Astrocyte (in vitro differentiated cells and primary cell): ENCODE results near the gene ZNF618. TPM values are rescaled to one million over a fixed set of nuclear protein-coding genes. Genes with fewer than 3 reads are reported as not detected.

ENCODE experiments used
- DNase-seq: peaks from one replicate; pipeline ENCODE4 v3.0.0-alpha.2; 2010; ENCODE audit warnings: low read depth
- FAIRE-seq: peaks from 2 replicates; lab custom pipeline; 2011; peaks lifted over from hg19 to GRCh38; lab: Jason Lieb, UNC
- H2AFZ ChIP-seq: 2 replicates; pipeline ENCODE4 v1.6.0; 2012; ENCODE audit warnings: low read depth, low read length, inconsistent platforms
- H3K27ac ChIP-seq: 2 replicates; pipeline ENCODE4 v1.5.1; 2011; ENCODE audit warnings: low read depth, low read length, inconsistent platforms
- H3K27me3 ChIP-seq: 2 replicates; pipeline ENCODE4 v1.6.0; 2011; ENCODE audit warnings: low read length, inconsistent platforms; ENCODE audit not compliant: insufficient read depth
- H3K36me3 ChIP-seq: 2 replicates; pipeline ENCODE4 v1.5.1; 2011; ENCODE audit warnings: low read length, inconsistent platforms; ENCODE audit not compliant: insufficient read depth
- H3K4me1 ChIP-seq: 2 replicates; pipeline ENCODE4 v1.5.1; 2011; ENCODE audit warnings: low read length, inconsistent platforms; ENCODE audit not compliant: insufficient read depth
- H3K4me2 ChIP-seq: 2 replicates; pipeline ENCODE4 v1.6.0; 2012; ENCODE audit warnings: low read length, inconsistent platforms
- H3K4me3 ChIP-seq: 2 replicates; pipeline ENCODE4 v1.5.1; 2011; ENCODE audit warnings: low read depth, mild to moderate bottlenecking, low read length, inconsistent platforms; ENCODE audit not compliant: insufficient read depth
- H3K79me2 ChIP-seq: 2 replicates; pipeline ENCODE4 v1.6.0; 2012; ENCODE audit warnings: mild to moderate bottlenecking, low read length, inconsistent platforms; ENCODE audit not compliant: insufficient read depth
- H3K9ac ChIP-seq: 2 replicates; pipeline ENCODE4 v1.6.0; 2012; ENCODE audit warnings: mild to moderate bottlenecking, low read length, inconsistent platforms
- H3K9me3 ChIP-seq: 2 replicates; pipeline ENCODE4 v1.5.1; 2012; ENCODE audit warnings: low read depth, mild to moderate bottlenecking, low read length, inconsistent platforms; ENCODE audit not compliant: insufficient read depth
- H4K20me1 ChIP-seq: 2 replicates; pipeline ENCODE4 v1.6.0; 2012; ENCODE audit warnings: low read length, inconsistent platforms; ENCODE audit not compliant: insufficient read depth
- H3K27ac Mint-ChIP-seq: one replicate; pipeline ENCODE4 v1.8.0; 2021; ENCODE audit warnings: mild to moderate bottlenecking, mixed read lengths; ENCODE audit not compliant: unreplicated experiment
- H3K27me3 Mint-ChIP-seq: one replicate; pipeline ENCODE4 v1.8.0; 2021; ENCODE audit warnings: low read depth, mixed read lengths; ENCODE audit not compliant: unreplicated experiment
- H3K36me3 Mint-ChIP-seq: one replicate; pipeline ENCODE4 v1.8.0; 2021; ENCODE audit warnings: low read depth, mixed read lengths; ENCODE audit not compliant: unreplicated experiment
- H3K4me1 Mint-ChIP-seq: one replicate; pipeline ENCODE4 v1.8.0; 2021; ENCODE audit warnings: low read depth, mixed read lengths; ENCODE audit not compliant: unreplicated experiment
- H3K4me3 Mint-ChIP-seq: one replicate; pipeline ENCODE4 v1.8.0; 2021; ENCODE audit warnings: mild to moderate bottlenecking, moderate library complexity, mixed read lengths; ENCODE audit not compliant: unreplicated experiment
- H3K9me3 Mint-ChIP-seq: one replicate; pipeline ENCODE4 v1.8.0; 2021; ENCODE audit warnings: mild to moderate bottlenecking, mixed read lengths; ENCODE audit not compliant: unreplicated experiment
- EZH2 ChIP-seq: IDR thresholded peaks from 2 replicates; pipeline ENCODE4 v1.6.1; 2012; ENCODE audit warnings: mild to moderate bottlenecking, low read length, inconsistent platforms; ENCODE audit not compliant: insufficient read depth
- total RNA-seq: library from RNA; stranded (reverse); gene quantifications from 2 replicates; pipeline ENCODE4 v1.2.1, GENCODE V29; 2021
- TF ChIP-seq, protein P1 (sequence below): IDR thresholded peaks from 2 replicates; pipeline ENCODE4 v1.5.1; 2011; ENCODE audit warnings: low read depth, mild to moderate bottlenecking, inconsistent platforms, low read length, moderate library complexity; ENCODE audit not compliant: insufficient read depth

The ZNF618 gene
- total RNA-seq, 1 donor from 2014 or later = 30.1 TPM

DNA sequence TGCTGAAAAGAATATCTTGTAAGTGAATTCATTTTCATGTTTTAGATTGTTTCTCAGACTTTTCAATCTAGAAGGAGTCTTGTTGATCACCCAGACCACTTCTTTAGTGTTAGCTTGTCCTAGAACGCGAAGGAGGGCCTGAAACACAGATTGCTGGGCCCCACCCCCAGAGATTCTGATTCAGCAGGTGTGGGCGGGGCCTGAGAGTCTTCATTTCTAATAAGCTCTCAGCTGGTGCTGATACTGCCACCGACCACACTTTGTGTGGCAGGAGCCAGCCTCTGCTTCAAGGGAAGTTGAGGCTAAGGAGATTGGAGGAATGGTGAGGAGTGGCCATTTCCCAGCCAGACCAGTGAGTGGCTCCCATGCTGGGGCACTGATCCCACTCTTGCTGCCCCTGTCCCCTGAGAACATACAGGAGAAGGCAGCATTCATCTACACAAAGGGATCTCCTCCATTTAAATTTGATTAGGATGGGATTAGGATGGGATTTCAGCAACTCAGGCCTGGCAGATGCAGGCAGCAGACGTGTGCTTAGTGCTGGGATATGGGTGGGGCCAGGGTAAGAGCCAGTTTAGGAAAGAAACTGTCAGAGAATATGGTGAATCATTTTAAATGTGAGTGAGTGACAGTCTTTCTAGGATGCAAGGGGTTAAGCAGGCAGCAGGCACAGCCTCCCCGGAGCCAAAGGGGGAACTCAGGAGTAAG lies 35.9 kb downstream of the ZNF618 start:
- Histone ChIP-seq H4K20me1 (peaks cover 93% of the 10 kb centered on the region), H3K4me1 (no peaks in the 10 kb centered on the region), H3K79me2 (peaks cover 86% of the 10 kb centered on the region), H3K36me3 (no peaks in the 10 kb centered on the region), H3K27me3 (no peaks in the 10 kb centered on the region), H3K9me3 (no peaks in the 10 kb centered on the region), H3K4me3 (no peak overlapping the region), H3K27ac (no peak overlapping the region), H3K4me2 (no peak overlapping the region), H2AFZ (no peak overlapping the region), H3K9ac (no peak overlapping the region)
- Mint-ChIP-seq H3K9me3 (no peaks in the 10 kb centered on the region), H3K4me3 (no peak overlapping the region), H3K4me1 (peaks cover 7% of the 10 kb centered on the region), H3K36me3 (peaks cover 10% of the 10 kb centered on the region), H3K27me3 (peaks cover 2% of the 10 kb centered on the region), H3K27ac (no peak overlapping the region)
- no peak for FAIRE-seq
- TF ChIP-seq, protein P1, sequence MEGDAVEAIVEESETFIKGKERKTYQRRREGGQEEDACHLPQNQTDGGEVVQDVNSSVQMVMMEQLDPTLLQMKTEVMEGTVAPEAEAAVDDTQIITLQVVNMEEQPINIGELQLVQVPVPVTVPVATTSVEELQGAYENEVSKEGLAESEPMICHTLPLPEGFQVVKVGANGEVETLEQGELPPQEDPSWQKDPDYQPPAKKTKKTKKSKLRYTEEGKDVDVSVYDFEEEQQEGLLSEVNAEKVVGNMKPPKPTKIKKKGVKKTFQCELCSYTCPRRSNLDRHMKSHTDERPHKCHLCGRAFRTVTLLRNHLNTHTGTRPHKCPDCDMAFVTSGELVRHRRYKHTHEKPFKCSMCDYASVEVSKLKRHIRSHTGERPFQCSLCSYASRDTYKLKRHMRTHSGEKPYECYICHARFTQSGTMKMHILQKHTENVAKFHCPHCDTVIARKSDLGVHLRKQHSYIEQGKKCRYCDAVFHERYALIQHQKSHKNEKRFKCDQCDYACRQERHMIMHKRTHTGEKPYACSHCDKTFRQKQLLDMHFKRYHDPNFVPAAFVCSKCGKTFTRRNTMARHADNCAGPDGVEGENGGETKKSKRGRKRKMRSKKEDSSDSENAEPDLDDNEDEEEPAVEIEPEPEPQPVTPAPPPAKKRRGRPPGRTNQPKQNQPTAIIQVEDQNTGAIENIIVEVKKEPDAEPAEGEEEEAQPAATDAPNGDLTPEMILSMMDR = no peak
- no peak for TF ChIP-seq EZH2
- DNase-seq = no peak

DNA sequence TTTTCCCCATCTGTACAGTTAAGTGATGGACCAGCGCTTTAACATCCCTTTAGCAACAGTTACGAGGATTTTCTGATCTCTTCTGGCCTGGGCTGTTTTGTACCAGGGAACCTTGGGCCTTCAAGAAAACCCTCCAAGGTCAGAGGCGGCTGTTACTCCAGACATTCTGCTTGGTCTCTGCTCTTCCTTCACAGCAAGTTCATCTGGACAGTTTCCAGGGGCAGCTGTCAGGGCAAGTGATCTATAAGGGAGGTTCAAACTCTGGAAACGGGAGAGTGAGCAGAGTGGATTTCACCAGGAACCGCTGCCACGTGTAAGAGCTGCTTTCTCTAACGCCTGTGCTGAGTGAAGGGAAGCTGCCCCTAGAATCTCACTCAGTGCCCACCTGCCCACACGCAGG lies 36.7 kb downstream of the ZNF618 start:
- H3K27me3 ChIP-seq = no peaks in the 10 kb centered on the region
- FAIRE-seq = no peak
- peaks cover 92% of the 10 kb centered on the region for H4K20me1 ChIP-seq
- H3K27ac Mint-ChIP-seq = peak overlapping the region; percentile 7
- peaks cover 85% of the 10 kb centered on the region for H3K79me2 ChIP-seq
- H3K4me1 Mint-ChIP-seq = peaks cover 7% of the 10 kb centered on the region
- peaks cover 10% of the 10 kb centered on the region for H3K36me3 Mint-ChIP-seq
- no peak overlapping the region for H2AFZ ChIP-seq
- H3K4me3 Mint-ChIP-seq = no peak overlapping the region
- H3K9me3 ChIP-seq = no peaks in the 10 kb centered on the region
- TF ChIP-seq, protein P1 = no peak
- TF ChIP-seq EZH2 = no peak
- no peak overlapping the region for H3K9ac ChIP-seq
- no peak overlapping the region for H3K4me2 ChIP-seq
- no peak for DNase-seq
- peaks cover 2% of the 10 kb centered on the region for H3K27me3 Mint-ChIP-seq
- no peak overlapping the region for H3K4me3 ChIP-seq
- H3K36me3 ChIP-seq = no peaks in the 10 kb centered on the region
- no peak overlapping the region for H3K27ac ChIP-seq
- no peaks in the 10 kb centered on the region for H3K9me3 Mint-ChIP-seq
- no peaks in the 10 kb centered on the region for H3K4me1 ChIP-seq

DNA sequence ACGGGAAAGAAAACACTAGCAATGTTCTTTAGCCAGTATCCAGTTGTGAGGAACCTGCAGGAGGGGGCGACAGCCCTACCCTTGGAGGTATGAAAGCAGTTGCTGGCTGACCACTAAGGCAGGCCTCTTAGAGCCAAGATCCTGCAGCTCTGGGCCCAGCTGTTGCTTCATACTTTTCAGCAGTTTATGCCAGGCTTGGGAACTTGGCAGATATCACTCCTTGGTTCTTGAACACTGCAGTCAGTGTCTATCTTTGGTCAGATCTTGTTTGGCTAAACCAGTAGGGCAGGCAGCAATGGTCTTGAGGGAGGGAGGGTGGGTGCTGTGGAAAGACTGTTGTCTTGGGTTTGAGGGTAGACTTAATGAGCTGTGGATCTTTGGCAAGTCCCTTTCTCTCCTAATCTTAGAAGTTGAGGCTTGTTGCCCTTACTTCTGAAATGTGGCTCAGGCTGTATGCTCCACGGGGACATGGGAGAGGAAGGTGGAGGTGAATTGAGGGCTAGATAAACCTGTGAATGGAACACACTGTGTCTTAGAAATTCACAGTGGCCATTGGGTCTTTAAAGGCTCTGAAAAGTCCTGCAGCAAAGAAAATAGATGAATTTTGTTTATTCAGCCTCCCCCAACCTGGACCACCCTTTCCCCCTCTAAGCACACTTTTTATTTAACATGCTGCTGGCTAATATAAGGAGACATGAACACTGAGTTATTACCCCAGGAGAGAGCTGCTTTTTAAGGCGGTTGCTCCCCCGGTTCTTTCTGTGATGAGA lies 37.5 kb downstream of the ZNF618 start:
- H3K27me3 Mint-ChIP-seq = peaks cover 2% of the 10 kb centered on the region
- peaks cover 93% of the 10 kb centered on the region for H4K20me1 ChIP-seq

More for the DNA sequence above, 37.5 kb downstream of the ZNF618 start:
- Histone ChIP-seq H3K4me3 (no peak overlapping the region), H3K27me3 (no peaks in the 10 kb centered on the region), H3K4me1 (no peaks in the 10 kb centered on the region), H3K9ac (no peak overlapping the region), H3K36me3 (no peaks in the 10 kb centered on the region), H3K27ac (no peak overlapping the region), H3K9me3 (no peaks in the 10 kb centered on the region), H2AFZ (no peak overlapping the region), H3K79me2 (peaks cover 85% of the 10 kb centered on the region), H3K4me2 (no peak overlapping the region)
- DNase-seq (no peak), FAIRE-seq (no peak)
- peaks cover 10% of the 10 kb centered on the region for H3K36me3 Mint-ChIP-seq
- no peak overlapping the region for H3K27ac Mint-ChIP-seq
- peaks cover 7% of the 10 kb centered on the region for H3K4me1 Mint-ChIP-seq
- H3K4me3 Mint-ChIP-seq = no peak overlapping the region
- no peak for TF ChIP-seq EZH2
- TF ChIP-seq, protein P1 = no peak
- H3K9me3 Mint-ChIP-seq = no peaks in the 10 kb centered on the region
